HG03159 (cell line): ENCODE results near the gene CCDC47.

Source experiments
- ATAC-seq: cut with Tn5 transposase; IDR thresholded peaks from one replicate; pipeline ENCODE4 v1.9.1; 2021; ENCODE audit warnings: mild to moderate bottlenecking, moderate library complexity; ENCODE audit not compliant: unreplicated experiment

Gene CCDC47

DNA sequence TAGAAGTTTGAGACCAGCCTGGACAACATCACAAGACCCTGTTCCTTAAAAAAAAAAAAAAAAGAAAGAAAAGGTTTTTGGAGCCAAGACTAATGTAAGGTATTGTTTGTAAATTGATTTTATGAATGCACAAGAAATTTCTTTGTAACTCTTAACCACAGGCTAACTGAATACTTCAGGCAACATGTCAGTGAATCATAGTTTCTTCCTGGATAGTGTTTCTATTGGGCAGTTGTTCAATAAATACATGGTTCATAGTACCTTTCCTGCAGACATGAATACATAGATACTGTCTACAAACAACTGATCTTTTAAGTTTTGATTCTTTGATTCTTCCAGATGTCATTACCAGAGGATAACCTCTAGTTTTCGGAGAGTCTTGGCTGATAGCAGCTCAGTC, 12.2 kb upstream of the CCDC47 start:
- ATAC-seq: no peak

DNA sequence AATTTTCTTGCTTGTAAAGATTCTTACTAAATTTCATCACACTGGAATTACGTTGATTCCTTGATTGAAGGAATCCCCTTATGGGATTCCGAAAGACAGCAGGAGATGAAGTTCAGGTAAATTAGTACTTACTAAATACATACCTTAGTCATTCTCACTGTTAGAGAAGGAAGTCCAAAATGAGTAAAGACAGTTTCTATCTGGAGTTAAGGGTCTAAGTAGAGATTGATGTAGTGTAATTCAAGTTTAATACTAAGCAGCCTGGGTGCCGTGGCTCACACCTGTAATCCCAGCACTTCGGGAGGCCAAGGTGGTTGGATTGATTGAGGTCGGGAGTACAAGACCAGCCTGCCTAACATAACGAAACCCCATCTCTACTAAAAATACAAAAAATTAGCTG, 10.1 kb upstream of the CCDC47 start:
- ATAC-seq: no peak

DNA sequence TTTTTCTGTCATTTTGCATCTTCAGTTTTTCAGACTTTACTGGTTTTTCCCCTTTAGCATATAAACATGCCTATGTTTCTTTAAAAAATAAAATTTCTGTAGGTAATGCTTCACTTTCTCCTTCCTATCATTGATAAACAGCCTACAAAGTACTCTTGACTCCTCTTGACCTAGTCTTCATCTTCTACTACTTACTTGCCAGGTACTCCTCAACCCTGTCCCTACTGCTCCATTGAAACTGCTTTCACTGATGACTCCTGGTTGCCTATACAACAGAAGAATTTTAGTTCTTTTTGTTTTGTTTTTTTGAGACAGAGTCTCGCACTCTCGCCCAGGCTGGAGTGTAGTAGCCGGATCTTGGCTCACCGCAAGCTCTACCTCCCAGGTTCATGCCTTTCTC, 7.5 kb upstream of the CCDC47 start:
- ATAC-seq: no peak

DNA sequence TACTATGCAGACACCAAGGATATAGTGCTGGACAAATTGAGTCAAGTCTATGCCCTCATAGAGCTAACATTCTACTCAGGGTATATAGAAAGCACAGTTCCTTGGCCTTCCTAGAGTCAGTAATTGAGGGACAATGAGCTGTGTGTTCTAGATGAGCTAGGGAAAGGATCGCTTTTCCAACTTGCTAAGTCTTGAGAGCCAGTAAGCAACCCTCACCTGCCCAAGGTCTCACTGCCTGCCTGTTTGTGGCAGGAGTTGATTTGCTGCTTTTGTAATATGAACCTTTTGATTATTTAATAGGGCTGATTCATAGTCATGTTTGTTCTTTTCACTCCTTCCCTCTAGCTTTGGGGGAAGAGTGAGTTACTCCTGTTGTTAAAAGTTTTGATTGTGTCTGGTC, 7.1 kb upstream of the CCDC47 start:
- ATAC-seq: no peak

DNA sequence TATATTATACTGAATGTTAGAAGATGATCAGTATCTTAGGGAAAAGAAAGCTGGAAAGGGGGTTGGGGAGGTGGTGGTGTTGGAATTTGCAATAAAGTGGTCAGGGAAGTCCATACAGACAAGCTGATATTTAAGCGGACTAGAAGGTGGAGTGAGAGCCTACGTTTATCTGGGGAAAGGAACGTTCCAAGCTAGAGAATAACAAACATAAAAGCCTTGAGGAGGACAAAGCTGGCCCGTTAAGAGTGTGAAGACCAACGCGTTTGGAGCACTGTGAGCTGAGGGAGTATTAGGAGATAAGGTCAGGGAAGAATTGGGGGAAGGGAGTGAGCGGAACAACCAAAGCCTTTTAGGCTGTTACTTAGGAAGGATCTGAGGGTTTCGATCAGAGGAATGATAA, 2.0 kb upstream of the CCDC47 start:
- ATAC-seq: no peak

DNA sequence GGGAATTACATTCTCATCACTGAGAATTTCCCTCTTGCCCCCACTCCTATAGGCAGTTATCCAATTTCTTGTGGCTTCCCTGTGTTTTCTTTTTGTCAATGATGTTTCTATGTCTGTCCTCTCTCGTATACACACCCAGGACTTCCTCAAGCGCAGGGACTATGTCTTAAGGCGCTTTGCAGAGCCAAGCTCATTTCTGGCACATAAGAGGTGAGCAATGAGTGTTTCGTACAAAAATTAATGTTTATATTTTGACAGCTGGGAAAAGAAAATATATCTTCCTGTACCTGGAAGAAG, 1.5 kb upstream of the CCDC47 start:
- ATAC-seq: no peak

DNA sequence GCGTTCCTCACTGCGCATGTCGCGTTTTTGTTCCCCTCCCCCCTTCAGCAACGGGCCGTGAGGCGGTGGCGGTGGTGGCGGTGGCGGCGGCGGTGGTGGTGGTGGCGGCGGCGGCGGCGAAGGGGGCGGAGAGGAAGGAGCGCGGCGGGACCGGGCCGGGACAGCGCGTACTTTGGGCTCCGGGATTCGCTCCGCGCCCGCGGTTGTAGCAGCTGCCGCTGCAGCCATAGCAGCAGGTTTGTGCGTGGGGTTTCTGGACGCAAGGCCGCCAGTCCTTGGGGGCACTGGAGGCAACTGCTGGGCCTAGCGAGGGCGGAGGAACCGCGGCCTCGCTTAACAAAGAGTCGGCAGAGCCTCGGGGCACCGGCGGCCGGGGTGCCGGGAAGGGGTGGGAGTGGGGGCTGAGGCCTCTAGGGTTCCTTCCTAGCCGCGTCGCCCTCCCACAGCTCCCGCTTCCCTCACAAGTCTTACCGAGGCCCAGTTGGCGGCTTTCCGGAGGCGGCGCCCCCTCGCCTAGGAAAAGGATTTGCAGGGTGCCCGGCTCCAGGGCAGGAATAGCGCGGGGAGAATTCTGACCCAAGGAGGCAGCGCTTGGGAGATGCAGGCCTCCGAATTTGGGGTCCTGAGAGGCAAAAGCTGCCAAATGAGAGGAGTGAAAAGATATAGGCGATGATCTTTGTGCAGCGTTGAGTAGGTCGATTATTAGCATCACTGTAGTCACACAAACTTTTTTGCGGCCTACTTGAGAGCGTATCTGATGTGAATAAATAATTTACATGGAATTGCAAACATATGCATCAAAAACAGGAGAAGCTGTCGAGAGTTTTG, 958 bp upstream of the CCDC47 start, which contains the start of gene DDX42:
TSS of gene DDX42 (plus strand) at position 30 of the 828 bp plus-strand sequence. CDS start 12,880 bp downstream, outside the sequence.
- peak; percentile 10 for ATAC-seq

DNA sequence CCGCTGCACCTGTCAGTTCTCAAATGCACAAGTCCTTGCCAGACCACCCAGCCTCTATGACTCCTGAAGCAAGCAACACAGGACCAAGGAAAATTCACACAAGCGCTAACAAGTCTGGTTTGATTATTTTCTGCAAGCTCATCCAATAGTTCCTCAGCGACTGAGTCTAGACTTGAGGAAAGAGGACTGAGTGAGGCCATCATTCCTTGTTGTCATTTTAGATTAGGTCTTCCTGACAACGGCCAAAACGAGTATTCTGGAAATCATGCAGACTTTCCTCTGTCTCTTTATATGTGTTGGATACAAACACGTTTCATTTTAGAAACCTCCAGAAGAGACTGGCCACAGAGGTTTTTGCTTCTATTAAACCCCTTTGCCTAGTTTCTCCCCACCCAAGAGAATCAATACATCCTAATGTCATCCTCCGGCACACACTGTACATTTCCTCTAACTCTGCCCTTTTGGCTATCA, 561 bp downstream of the CCDC47 start:
- no peak for ATAC-seq

DNA sequence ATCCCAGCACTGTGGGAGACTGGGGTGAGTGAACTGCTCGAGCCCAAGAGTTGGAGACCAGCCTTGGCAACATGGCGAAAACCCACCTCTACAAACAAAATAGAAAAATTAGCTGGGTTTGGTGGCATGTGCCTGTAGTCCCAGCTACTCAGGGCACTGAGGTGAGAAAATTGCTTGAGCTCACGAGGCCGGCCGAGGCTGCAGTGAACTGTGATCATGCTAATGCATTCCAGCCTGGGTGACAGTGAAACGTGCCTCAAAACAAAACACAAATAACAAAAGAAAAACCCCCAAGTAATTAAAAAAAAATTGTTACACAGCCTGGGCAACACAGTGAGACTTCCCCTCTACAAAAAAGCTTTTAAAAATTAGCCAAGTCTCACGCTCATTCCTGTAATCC, 5.0 kb downstream of the CCDC47 start:
- no peak for ATAC-seq

DNA sequence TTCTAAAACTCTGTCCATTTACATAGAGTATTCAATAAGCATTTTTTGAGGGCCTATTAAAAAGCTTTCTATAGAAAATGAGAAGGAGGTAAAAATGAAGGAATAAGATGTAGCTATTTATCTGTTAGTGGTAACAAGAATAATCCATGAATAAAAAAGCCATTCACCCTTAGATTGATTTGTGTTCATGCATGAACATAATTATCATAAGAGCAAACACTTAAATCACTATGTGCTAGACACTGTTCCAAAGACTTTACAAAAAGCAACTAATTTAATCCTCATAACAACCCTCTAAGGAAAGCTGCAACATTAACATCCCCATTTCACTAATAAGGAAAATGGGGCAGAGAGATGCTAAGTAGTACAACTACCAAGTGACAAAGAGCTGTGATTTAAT, 6.6 kb downstream of the CCDC47 start:
- ATAC-seq: no peak

DNA sequence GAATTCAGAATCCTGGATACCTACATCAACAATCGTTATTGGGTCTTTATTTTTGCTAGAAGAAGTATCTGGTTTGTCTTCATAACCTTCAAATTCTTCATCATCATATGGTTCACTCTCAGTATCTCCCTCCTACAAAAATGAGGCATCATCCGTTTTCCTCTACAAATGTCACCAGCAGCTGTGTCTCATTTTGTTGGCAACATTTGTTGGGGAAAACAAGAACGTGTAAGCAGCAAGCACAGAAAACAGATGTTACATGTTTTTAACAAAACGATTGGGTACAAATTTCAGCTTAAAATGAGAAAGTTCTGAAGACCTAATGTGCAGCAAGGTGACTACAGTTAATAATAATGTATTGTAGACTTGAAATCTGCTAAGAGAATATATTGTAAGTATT, 8.7 kb downstream of the CCDC47 start:
- no peak for ATAC-seq

DNA sequence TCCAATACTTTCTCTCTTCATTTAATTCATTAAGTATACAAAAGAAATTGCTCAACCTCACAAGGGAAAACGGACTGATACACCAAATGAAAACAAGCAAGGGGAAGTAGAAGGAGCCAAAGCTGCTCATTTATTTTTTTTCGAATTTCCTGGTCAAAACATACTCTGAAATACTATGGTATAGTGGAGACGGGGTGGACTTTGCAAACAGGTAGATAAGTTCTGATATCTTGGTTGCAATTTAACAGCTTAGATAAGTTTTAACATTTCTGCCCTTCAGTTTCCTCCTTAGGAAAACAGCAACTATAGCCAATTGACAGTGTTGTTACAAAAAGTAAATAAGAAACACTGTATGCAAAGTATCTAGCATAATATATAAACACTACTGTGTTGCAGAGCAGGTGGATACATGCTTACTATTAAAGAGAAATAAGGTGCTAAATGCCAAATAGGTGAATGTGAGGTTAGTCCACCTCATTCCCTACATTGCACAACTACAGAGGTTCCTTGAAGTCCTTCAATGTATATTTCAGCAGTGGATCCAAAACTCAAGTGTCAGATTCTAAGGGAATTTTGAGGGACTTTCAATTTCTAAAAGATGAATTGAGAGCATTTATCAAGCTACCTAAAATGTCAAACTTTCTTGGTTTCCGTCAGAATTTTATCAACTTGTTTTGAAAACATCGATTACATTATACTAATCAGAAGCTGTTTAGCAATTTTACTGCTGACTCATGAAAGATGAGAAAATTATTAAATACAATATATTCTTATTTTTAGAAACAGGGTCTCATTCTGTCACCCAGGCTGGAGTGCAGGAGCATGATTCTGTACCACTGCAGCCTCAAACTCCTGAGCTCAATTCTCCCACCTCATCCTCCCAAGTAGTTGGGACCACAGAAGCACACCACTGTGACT, 11.0 kb downstream of the CCDC47 start:
- no peak for ATAC-seq

DNA sequence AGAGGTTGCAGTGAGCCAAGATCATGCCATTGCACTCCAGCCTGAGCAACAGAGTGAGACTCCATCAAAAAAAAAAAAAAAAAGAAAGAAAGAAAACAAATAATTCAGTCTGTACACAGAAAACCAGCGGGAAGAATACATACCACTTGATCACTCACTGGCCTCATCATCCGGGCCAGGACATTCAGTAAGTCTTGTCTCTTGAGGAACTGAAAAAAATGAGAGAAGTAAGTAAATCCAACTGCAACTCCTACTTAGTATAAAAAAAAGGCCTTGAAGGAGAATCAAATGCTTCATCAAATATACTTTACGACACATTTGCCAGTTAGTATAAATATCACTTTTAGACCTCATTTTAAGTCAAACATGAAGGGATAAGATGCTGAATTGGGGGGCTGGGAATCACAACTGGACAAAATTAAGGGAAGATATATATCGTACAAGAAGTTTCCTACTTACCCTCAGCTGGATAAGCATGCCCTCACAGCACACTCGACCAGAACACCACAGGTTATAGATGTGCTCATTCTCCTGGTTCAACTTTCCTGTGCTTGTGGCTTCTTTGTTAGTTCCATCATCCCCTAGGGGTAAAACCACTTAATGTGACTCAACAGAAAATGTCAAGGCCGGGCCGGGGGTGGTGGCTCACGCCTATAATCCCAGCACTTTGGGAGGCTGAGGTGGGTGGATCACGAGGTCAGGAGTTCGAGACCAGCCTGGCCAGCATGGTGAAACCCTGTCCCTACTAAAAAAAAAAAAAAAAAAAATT, 12.4 kb downstream of the CCDC47 start:
- ATAC-seq: no peak

DNA sequence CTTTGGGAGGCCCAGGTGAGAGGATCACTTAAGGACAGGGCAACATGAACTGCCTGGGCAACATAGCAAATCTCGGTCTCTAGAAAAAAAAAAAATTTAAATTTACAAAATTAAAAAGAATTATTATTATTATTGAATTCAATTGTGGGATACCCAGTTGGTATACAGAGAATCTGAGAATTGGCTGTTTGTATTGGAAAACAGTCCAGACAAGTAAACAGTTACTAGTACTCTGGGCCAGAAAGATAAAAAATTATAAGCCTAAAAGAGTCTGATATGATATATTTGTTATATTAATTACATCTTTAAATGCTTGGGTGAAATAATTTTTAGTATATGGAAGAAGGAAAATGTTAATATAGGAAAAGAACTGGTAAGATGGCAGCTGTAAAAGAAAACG, 15.0 kb downstream of the CCDC47 start:
- ATAC-seq: no peak

DNA sequence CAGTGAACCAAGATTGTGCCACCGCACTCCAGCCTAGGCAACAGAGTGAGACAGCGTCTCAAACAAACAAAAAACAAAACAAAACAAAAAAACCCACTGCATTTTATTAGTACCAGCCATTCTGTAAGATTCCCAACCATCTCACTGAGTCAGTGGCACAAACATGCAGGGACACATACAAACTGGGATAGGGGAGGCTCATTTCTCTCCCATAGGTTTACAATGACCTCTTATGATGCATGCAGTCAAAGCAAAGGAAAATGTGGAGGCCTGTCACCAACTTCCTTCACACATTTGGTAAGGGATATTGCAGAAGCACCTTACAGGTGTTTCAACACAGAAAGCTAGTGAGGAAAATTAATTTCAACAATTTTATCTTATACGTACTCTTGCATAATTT, 19.4 kb downstream of the CCDC47 start:
- ATAC-seq: no peak

DNA sequence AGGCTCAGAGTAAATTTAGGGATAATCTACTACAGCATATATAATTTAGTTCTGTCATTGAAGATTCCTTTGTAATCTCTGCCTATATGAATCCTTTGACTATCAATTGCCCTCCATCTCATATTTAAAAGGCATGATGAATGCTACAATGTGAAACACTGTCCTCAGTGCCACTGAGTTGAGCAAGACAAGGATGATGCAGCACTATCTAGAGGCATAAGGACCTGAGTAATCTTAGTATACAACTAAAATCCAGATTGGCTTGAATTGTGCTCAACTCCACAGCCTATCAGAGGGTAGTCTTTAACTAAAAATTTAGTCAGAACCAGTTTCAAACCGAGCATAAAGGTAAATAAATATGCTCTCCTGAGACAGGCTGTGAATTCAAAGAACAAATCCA, 20.2 kb downstream of the CCDC47 start:
- no peak for ATAC-seq

DNA sequence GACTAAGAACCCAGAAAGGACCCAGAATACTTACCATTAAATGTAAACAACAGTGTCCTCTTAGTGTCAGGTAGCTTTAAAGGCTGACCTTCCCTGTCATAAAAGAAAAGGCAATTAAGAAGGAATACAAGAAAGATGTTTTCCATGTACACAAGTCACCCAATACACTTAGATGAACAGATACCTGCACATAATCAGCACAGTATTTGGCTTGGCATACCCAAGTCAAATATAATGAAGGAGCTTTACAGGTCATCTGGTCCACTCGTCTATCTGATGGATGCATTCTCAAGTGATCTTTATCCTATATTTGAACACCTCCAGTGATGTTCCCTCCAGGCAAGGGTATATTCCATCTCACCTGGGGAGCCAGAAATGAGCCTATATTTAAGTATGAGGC, 20.7 kb downstream of the CCDC47 start:
- no peak for ATAC-seq

DNA sequence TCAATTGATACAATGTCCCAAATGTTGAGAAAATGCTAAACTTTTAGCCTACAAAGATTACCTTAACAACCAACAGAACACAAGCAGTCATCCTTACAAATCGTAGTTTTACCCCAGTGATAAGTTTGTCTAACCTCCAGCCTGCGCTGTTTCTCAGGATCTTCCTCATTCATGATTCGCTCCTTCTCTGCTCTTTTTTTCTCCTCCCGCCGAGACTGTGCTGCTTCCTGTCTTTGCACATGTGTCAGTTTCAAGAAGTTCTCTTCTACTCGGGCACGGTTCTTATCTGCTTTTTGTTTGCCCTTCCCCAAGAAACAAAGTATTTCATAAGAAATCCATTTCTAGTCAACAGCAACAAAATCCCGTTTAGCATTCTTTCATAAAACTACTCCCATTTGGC, 21.6 kb downstream of the CCDC47 start:
- no peak for ATAC-seq

DNA sequence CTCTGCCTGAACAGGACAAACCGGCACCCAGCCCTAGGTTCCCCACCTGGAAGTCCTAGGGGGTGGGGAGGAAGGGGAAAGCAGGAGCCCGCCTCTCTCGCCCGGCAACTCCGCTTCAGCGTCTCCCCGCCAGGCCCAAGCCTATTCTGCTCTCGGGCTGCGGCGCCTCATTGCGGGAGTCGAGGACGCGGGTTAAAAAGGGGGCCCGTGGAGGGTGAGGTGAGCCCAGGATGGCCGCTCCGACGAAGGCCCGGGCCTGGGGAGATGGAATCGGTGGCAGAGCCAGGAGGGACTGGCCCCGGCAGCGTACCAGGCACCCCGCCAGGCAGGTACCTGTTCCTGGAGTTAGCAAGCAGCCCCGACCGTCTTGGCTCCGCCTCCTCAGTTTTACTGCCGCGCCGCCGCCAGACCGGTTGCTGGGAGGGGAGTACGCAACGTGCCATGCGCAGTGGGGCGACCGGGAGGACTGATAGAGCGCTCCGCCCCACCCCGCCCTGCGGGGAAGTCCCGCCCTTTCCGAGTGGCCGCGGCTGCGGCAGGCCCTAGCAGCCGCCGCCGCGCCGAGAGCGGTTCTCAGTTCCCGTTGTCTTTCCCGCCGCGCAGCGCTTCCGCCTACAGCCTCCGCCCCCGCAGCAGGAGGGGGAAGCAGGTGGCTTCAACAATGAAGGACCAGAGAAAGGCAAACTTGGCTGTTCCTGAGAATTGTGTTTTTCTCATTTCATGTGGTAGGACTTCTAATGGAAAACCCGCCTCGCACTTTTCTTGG, 31.8 kb downstream of the CCDC47 start, which contains the start of gene STRADA:
TSS of gene STRADA (minus strand) at position 392 of the 766 bp plus-strand sequence. CDS start 13,430 bp downstream, outside the sequence.
- ATAC-seq: peak; percentile 85

DNA sequence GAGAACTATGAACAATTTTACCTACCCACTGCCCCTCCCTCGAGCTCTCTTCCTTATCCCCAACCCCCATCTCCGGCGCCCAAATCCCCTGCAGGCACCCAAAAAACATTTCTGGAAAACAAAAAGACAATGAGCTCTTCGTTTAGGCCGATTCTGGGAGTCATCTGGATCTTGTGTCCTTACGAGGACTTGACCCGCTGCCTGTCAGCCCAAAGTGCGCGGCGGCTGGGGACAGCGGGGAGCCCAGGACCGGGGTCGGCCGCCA, 32.3 kb downstream of the CCDC47 start:
- ATAC-seq: peak; percentile 2
